NT2/D1 (cell line): ENCODE measurements around the gene AGBL5.

Experiments used
- SUZ12 ChIP-seq: IDR thresholded peaks from 2 replicates; pipeline ENCODE4 v1.6.1; 2011; ENCODE audit not compliant: insufficient read length, insufficient read depth; ENCODE audit errors: extremely low read depth
- YY1 ChIP-seq: IDR thresholded peaks from 2 replicates; pipeline ENCODE4 v1.6.1; 2011; ENCODE audit not compliant: insufficient read length, insufficient read depth
- ZNF274 ChIP-seq: IDR thresholded peaks from 2 replicates; pipeline ENCODE4 v1.6.1; 2011; ENCODE audit warnings: mild to moderate bottlenecking, low read depth, low read length

DNA sequence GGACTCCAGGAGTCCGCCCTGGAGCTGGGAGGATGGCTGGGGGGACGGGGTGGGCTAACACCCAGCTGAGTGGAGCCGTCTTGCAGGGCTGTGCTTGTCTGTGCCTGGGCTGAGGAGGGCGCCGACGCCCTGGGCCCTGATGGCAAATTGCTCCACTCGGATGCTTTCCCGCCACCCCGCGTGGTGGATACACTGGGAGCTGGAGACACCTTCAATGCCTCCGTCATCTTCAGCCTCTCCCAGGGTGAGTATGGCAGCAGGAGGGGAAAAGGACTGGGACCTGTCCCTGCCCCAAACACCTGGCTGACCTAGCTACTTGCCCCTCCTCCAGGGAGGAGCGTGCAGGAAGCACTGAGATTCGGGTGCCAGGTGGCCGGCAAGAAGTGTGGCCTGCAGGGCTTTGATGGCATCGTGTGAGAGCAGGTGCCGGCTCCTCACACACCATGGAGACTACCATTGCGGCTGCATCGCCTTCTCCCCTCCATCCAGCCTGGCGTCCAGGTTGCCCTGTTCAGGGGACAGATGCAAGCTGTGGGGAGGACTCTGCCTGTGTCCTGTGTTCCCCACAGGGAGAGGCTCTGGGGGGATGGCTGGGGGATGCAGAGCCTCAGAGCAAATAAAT lies 48.0 kb downstream of the AGBL5 start:
- TF ChIP-seq ZNF274: no peak
- TF ChIP-seq SUZ12: no peak
- TF ChIP-seq YY1: no peak
